OCI-LY1 (cell line): ENCODE results near the gene OR6K6.

Experiments used
- EZH2 ChIP-seq: fragments of 200-600 bp; sonication (generic), shearing (Covaris generic); IDR thresholded peaks from 2 replicates; pipeline ENCODE4 v1.8.0; 2017; ENCODE audit warnings: borderline replicate concordance, mixed run types, mild to moderate bottlenecking, antibody characterized with exemption, low read length, moderate library complexity, mixed read lengths
- TF ChIP-seq, protein P1 (sequence below): fragments of 200-600 bp; sonication (generic), shearing (Covaris generic); IDR thresholded peaks from 2 replicates; pipeline ENCODE4 v1.5.1; 2017; ENCODE audit warnings: mild to moderate bottlenecking, antibody characterized with exemption, low read length, moderate library complexity, mixed read lengths

DNA sequence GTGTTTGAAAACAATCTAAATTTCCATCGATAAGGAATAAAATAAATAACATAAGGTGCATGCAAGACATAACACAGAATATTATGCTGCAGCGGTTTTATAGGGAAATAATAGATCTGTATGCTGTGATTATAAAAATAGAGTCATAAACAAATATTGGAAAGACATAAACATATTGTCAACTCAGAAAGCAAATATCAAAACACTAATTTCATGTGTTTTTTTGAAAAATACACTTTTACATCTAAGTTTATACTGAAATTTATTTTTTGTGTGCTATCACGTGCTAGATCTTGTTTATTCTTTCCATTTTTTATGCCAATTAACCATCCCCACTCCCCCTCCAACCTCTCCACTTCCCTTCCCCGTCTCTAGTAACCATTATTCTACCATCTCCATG is 43.4 kb upstream of the OR6K6 start:
- TF ChIP-seq, protein P1, sequence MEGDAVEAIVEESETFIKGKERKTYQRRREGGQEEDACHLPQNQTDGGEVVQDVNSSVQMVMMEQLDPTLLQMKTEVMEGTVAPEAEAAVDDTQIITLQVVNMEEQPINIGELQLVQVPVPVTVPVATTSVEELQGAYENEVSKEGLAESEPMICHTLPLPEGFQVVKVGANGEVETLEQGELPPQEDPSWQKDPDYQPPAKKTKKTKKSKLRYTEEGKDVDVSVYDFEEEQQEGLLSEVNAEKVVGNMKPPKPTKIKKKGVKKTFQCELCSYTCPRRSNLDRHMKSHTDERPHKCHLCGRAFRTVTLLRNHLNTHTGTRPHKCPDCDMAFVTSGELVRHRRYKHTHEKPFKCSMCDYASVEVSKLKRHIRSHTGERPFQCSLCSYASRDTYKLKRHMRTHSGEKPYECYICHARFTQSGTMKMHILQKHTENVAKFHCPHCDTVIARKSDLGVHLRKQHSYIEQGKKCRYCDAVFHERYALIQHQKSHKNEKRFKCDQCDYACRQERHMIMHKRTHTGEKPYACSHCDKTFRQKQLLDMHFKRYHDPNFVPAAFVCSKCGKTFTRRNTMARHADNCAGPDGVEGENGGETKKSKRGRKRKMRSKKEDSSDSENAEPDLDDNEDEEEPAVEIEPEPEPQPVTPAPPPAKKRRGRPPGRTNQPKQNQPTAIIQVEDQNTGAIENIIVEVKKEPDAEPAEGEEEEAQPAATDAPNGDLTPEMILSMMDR: no peak
- no peak for TF ChIP-seq EZH2
